Spleen (tissue), 7 donors: ENCODE measurements around the gene SLC8B1.

Experiments used
- POLR2A ChIP-seq, 3 donors: fragments of 450-650 bp; IDR thresholded peaks; one replicate each; pipeline ENCODE4 v1.5.1; 2017; ENCODE audit warnings: antibody characterized with exemption in 3 of 3, mild to moderate bottlenecking in 1 of 3
- POLR2AphosphoS5 ChIP-seq, 3 donors: sonication (generic); formaldehyde crosslinking; IDR thresholded peaks; one replicate each; pipeline ENCODE4 v1.5.1; 2017; ENCODE audit warnings: antibody characterized with exemption in 3 of 3
- TF ChIP-seq, protein P1 (sequence below), 11 experiments: fragments of 200-600 bp in 7 of 11; fragments of 450-650 bp in 4 of 11; sonication (generic) in 4 of 11; IDR thresholded peaks in 8 of 11; conservative IDR thresholded peaks in 3 of 11; 1 replicate in 7 of 11; 2 replicates in 4 of 11; pipeline versions ENCODE4 v1.4.0 to v1.8.0; 2016 to 2021; ENCODE audit warnings: antibody characterized with exemption in 11 of 11, inconsistent platforms in 4 of 11, mild to moderate bottlenecking in 1 of 11
- donor health status: DM: no; HTN: no; CAD: no; lungs with moderate emphysema.
- donor health status: DM: no; HTN: no; CAD: no.
- donor health status: DM: no; HTN: no; CAD: no.

DNA sequence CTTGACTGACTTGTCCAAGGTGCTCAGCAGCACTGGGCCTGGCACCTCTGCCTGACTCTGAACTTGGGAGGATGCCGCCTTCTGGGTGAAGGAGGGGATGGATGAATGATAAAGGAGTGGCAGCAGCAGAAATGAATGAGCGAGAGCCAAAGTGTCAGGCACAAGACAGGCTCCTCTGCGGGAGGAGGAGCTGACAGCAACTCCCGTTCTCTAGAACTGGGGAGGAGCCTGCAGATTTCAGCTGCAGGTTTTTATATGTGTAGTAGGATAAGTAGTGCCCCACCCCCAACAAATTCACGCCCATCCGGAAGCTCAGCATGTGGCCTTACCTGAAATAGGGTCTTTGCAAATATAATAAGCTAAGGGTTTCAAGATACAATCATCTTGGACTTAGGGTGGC is 33.1 kb downstream of the SLC8B1 start:
- TF ChIP-seq, protein P1, sequence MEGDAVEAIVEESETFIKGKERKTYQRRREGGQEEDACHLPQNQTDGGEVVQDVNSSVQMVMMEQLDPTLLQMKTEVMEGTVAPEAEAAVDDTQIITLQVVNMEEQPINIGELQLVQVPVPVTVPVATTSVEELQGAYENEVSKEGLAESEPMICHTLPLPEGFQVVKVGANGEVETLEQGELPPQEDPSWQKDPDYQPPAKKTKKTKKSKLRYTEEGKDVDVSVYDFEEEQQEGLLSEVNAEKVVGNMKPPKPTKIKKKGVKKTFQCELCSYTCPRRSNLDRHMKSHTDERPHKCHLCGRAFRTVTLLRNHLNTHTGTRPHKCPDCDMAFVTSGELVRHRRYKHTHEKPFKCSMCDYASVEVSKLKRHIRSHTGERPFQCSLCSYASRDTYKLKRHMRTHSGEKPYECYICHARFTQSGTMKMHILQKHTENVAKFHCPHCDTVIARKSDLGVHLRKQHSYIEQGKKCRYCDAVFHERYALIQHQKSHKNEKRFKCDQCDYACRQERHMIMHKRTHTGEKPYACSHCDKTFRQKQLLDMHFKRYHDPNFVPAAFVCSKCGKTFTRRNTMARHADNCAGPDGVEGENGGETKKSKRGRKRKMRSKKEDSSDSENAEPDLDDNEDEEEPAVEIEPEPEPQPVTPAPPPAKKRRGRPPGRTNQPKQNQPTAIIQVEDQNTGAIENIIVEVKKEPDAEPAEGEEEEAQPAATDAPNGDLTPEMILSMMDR (IDR thresholded peaks at IDR 0.05 in 8 of 11, conservative IDR thresholded peaks at IDR 0.05 in 3 of 11) = no peak
- TF ChIP-seq POLR2A (IDR thresholded peaks at IDR 0.05) (no peak), POLR2AphosphoS5 (IDR thresholded peaks at IDR 0.05) (no peak)
